C4-2B (cell line): Measurements from ENCODE around the gene ADARB2.

Source experiments
- CTCF ChIP-seq: fragments of 450-650 bp; conservative IDR thresholded peaks from 2 replicates; pipeline ENCODE4 v1.5.1; 2017; ENCODE audit warnings: mild to moderate bottlenecking
- ZFX ChIP-seq: fragments of 450-650 bp; IDR thresholded peaks from 2 replicates; pipeline ENCODE4 v1.6.1; 2017

- TF ChIP-seq CTCF, result no peak
- TF ChIP-seq ZFX, result no peak
Measured at GRCh38 chr10:1210667-1211066, 526.7 kb downstream of the ADARB2 start.
